Peyer's patch (tissue), 4 donors: ENCODE data around the gene FCAR.

Experiments
- POLR2A ChIP-seq, 2 donors: fragments of 450-650 bp; IDR thresholded peaks; one replicate each; pipeline ENCODE4 v1.5.1; 2017; ENCODE audit warnings: antibody characterized with exemption in 2 of 2, mild to moderate bottlenecking in 2 of 2, moderate library complexity in 2 of 2
- TF ChIP-seq, protein P1 (sequence below), 6 experiments: fragments of 450-650 bp in 4 of 6; fragments of 200-600 bp in 2 of 6; sonication (generic) in 1 of 6; IDR thresholded peaks; one replicate each; pipeline ENCODE4 v1.5.1; 2017 to 2019; ENCODE audit warnings: antibody characterized with exemption in 6 of 6, mild to moderate bottlenecking in 3 of 6, moderate library complexity in 1 of 6

DNA sequence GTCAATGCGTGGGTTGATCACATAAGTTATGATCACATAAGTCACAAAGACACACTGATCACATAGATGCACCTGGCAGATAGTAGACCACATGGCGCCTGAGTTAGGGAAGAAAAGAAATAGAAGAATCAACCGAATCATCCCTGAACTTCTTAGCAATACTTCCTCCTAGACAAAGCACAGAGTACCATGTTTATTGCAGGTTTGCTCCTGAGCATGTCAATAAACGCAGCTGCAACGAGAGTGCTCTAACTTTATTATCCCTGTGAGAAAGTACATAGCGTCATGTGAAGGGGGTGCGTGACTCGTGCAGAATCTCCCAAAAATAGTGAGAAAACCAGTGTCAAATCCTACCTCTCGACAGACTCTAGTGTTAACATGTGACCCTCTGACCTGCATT is 49.2 kb downstream of the FCAR start:
- TF ChIP-seq, protein P1, sequence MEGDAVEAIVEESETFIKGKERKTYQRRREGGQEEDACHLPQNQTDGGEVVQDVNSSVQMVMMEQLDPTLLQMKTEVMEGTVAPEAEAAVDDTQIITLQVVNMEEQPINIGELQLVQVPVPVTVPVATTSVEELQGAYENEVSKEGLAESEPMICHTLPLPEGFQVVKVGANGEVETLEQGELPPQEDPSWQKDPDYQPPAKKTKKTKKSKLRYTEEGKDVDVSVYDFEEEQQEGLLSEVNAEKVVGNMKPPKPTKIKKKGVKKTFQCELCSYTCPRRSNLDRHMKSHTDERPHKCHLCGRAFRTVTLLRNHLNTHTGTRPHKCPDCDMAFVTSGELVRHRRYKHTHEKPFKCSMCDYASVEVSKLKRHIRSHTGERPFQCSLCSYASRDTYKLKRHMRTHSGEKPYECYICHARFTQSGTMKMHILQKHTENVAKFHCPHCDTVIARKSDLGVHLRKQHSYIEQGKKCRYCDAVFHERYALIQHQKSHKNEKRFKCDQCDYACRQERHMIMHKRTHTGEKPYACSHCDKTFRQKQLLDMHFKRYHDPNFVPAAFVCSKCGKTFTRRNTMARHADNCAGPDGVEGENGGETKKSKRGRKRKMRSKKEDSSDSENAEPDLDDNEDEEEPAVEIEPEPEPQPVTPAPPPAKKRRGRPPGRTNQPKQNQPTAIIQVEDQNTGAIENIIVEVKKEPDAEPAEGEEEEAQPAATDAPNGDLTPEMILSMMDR (IDR thresholded peaks at IDR 0.05) = no peak
- TF ChIP-seq POLR2A (IDR thresholded peaks at IDR 0.05) = no peak
